BE2C (cell line): ENCODE measurements around the gene PODXL. TPM values are rescaled to one million over a fixed set of nuclear protein-coding genes. Genes with fewer than 3 reads are reported as not detected.

ENCODE experiments used
- DNase-seq: peaks from one replicate; pipeline ENCODE4 v3.0.0-alpha.2; 2020
- H3K27me3 ChIP-seq: fragments of 250-450 bp; sonication (Bioruptor Pico); 2 replicates; pipeline ENCODE4 v1.5.1; 2020; ENCODE audit warnings: mild to moderate bottlenecking
- H3K36me3 ChIP-seq: fragments of 250-450 bp; sonication (Bioruptor Pico); 2 replicates; pipeline ENCODE4 v1.5.1; 2020; ENCODE audit warnings: mild to moderate bottlenecking
- H3K4me1 ChIP-seq: fragments of 250-450 bp; sonication (Bioruptor Pico); 2 replicates; pipeline ENCODE4 v1.5.1; 2020
- H3K4me3 ChIP-seq: 2 replicates; pipeline ENCODE4 v1.5.1; 2011; ENCODE audit warnings: low read depth, low read length
- H3K9me3 ChIP-seq: fragments of 250-450 bp; sonication (Bioruptor Pico); 2 replicates; pipeline ENCODE4 v1.5.1; 2020
- CTCF ChIP-seq: IDR thresholded peaks from 2 replicates; pipeline ENCODE4 v1.5.1; 2012; ENCODE audit warnings: mild to moderate bottlenecking, low read depth, low read length
- polyA plus RNA-seq: library from polyadenylated mRNA; unstranded; fragments of >200 nt; gene quantifications from one replicate; pipeline ENCODE4 v1.2.1, GENCODE V29; 2012; ENCODE audit warnings: low read depth, missing spikeins; ENCODE audit not compliant: insufficient read length, insufficient read depth

The PODXL gene
- 0.56 TPM for polyA plus RNA-seq

GRCh38 chr7:131556053-131556908, at the start of gene PODXL:
Gene PODXL (minus strand): TSS chr7:131556628. CDS start chr7:131556359, 269 bp downstream.
- H3K27me3 ChIP-seq = peaks cover 51% of the 10 kb centered on the region
- H3K4me1 ChIP-seq = peaks cover 3% of the 10 kb centered on the region; the same call in 1 of the 2 replicates
- H3K36me3 ChIP-seq = no peaks in the 10 kb centered on the region
- no peak for TF ChIP-seq CTCF
- H3K4me3 ChIP-seq = peak within 1 kb of the TSS; percentile 52
- no peaks in the 10 kb centered on the region for H3K9me3 ChIP-seq
- DNase-seq = peak; percentile 83

- Histone ChIP-seq H3K4me1 (peaks cover 4% of the 10 kb centered on the region), H3K36me3 (no peaks in the 10 kb centered on the region), H3K9me3 (no peaks in the 10 kb centered on the region), H3K4me3 (no peak overlapping the region), H3K27me3 (no peaks in the 10 kb centered on the region)
- DNase-seq = peak; percentile 31
- TF ChIP-seq CTCF = no peak
Observed at GRCh38 chr7:131605280-131605878, 49.0 kb upstream of the PODXL start.

- H3K27me3 ChIP-seq = no peaks in the 10 kb centered on the region
- H3K4me1 ChIP-seq = peaks cover 4% of the 10 kb centered on the region
- no peak for TF ChIP-seq CTCF
- no peaks in the 10 kb centered on the region for H3K9me3 ChIP-seq
- no peaks in the 10 kb centered on the region for H3K36me3 ChIP-seq
- H3K4me3 ChIP-seq = no peak overlapping the region
- DNase-seq = no peak
Observed at GRCh38 chr7:131604841-131605279, 48.4 kb upstream of the PODXL start.

GRCh38 chr7:131603932-131604331, 47.5 kb upstream of the PODXL start:
- H3K4me3 ChIP-seq = no peak overlapping the region
- H3K27me3 ChIP-seq = no peaks in the 10 kb centered on the region
- no peak for DNase-seq

GRCh38 chr7:131602994-131603372, 46.6 kb upstream of the PODXL start:
- Histone ChIP-seq H3K27me3 (no peaks in the 10 kb centered on the region), H3K36me3 (no peaks in the 10 kb centered on the region), H3K4me1 (peaks cover 4% of the 10 kb centered on the region), H3K9me3 (no peaks in the 10 kb centered on the region), H3K4me3 (no peak overlapping the region)
- DNase-seq = no peak
- TF ChIP-seq CTCF = no peak

More at GRCh38 chr7:131603932-131604331, 47.5 kb upstream of the PODXL start:
- no peak for TF ChIP-seq CTCF
- peaks cover 4% of the 10 kb centered on the region for H3K4me1 ChIP-seq
- H3K36me3 ChIP-seq = no peaks in the 10 kb centered on the region
- no peaks in the 10 kb centered on the region for H3K9me3 ChIP-seq
